Psoas muscle (tissue), 8 donors: Measurements from ENCODE around the gene ATG4D. TPM values are rescaled to one million over a fixed set of nuclear protein-coding genes. Genes with fewer than 3 reads are reported as not detected.
"Not testable (repeated sequence)": the region's sequence is repeated elsewhere in the genome, so short reads cannot be mapped to it uniquely, and the experiment has no call there.

Experiments used
- ATAC-seq, 4 donors: fragments of 200-7000 bp; cut with Tn5 transposase; one replicate each; pipeline ENCODE4 v1.9.1; 2020; ENCODE audit warnings: moderate library complexity in 3 of 4, mild to moderate bottlenecking in 2 of 4
- DNase-seq, 2 donors: peaks; one replicate each; pipeline ENCODE4 v3.0.0-alpha.2; 2020
- H3K27ac ChIP-seq: fragments of 200-600 bp; one replicate; pipeline ENCODE4 v1.8.0; 2022
- H3K27me3 ChIP-seq, 3 donors: fragments of 200-600 bp in 1 of 3; one replicate each; pipeline versions ENCODE4 v1.6.1 to v1.8.0; 2013 to 2022; ENCODE audit warnings: low read length in 2 of 3, mild to moderate bottlenecking in 2 of 3, moderate library complexity in 1 of 3; ENCODE audit not compliant: insufficient read depth in 3 of 3
- H3K36me3 ChIP-seq, 2 donors: fragments of 200-600 bp in 1 of 2; one replicate each; pipeline versions ENCODE4 v1.6.1 to v1.8.0; 2013 to 2022; ENCODE audit warnings: low read depth in 1 of 2, mild to moderate bottlenecking in 1 of 2, moderate library complexity in 1 of 2; ENCODE audit not compliant: insufficient read depth in 1 of 2
- H3K4me1 ChIP-seq: fragments of 200-600 bp; one replicate; pipeline ENCODE4 v1.8.0; 2022
- H3K4me3 ChIP-seq: fragments of 200-600 bp; one replicate; pipeline ENCODE4 v1.8.0; 2022; ENCODE audit warnings: mild to moderate bottlenecking
- H3K9me3 ChIP-seq: fragments of 200-600 bp; one replicate; pipeline ENCODE4 v1.8.0; 2022
- WGBS, 3 donors: extraction: QIAGEN DNeasy Blood & Tissue Kit; methylation state at CpG; one replicate each; pipeline versions ENCODE4 v1.1.6 to v1.1.7; 2013; 5-methylcytosine and 5-hydroxymethylcytosine counted together
- intact Hi-C, 2 donors: fragments of 100-400 bp; cut with DNase I; formaldehyde crosslinking; loops; one replicate each; pipeline versions ENCODE4 v1.11.0 to v1.14.2; 2022
- polyA plus RNA-seq, 3 donors: library from polyadenylated mRNA; stranded (reverse); fragments of 200-250 nt; gene quantifications; one replicate each; pipeline ENCODE4 v1.2.3, GENCODE V29; 2013
- total RNA-seq, 4 donors: library from RNA; stranded (reverse); fragmentation: NEBNext Ultra II Directional in 2 of 4; extraction: Animal tissue kit (Norgen Biotek cat#: 25700) in 2 of 4; gene quantifications; one replicate each; pipeline versions ENCODE4 v1.2.1 to v1.2.4, GENCODE V29; 2021 to 2023
- TF ChIP-seq, protein P1 (sequence below): fragments of 200-600 bp; IDR thresholded peaks from one replicate; pipeline ENCODE4 v1.8.0; 2022; ENCODE audit warnings: antibody characterized with exemption
- donor health status: healthy with polysubstance abuse.
- donor health status: DM: no; HTN: no; CAD: no; lungs with moderate emphysema.
- donor health status: Bipolar disorder and iron deficiency.
- donor health status: healthy.
- donor health status: DM: yes; HTN: yes; CAD: no.
- donor health status: DM: no; HTN: no; CAD: no.
- donor health status: DM: no; HTN: no; CAD: no.
- donor health status: DM: yes; HTN: yes; CAD: no.

Gene ATG4D
- total and polyA plus RNA-seq, 7 donors, result 42.5 to 95.7 (median 65.8) TPM

DNA sequence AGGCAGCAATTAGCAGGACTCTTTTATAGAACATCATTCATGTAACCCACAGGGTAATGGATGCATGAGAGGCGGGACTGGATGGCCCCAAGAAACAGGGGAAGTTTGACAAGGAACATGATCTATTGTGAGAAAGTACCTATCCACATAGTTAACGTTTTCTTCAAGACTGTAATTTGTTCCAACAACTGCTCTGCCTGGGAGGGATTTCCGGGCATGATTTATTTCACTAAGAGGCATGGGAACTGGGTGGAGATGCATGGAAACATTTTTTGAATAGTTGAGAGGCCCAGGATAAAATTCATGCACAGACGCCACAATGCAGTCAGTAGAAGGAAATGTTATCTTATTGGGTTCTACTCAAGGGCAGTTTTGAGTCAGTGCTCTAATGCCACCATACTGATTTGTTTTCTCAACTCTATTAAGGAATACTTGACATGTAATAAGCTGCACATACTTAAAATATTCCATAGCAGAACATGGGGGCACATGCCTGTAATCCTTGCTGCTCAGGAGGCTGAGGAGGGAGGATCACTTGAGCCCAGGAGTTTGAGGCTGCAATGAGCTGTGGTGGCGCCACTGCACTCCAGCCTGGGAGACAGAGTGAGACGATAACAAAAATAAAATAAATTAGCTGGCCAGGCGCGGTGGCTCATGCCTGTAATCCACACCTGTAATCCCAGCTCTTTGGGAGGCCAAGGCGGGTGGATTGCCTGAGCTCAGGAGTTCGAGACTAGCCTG lies 9.9 kb upstream of the ATG4D start:
- no peak overlapping the region for H3K27ac ChIP-seq
- no peaks in the 10 kb centered on the region for H3K36me3 ChIP-seq
- no peaks in the 10 kb centered on the region for H3K9me3 ChIP-seq
- no peak overlapping the region for H3K4me3 ChIP-seq
- DNase-seq, result no peak
- TF ChIP-seq, protein P1, sequence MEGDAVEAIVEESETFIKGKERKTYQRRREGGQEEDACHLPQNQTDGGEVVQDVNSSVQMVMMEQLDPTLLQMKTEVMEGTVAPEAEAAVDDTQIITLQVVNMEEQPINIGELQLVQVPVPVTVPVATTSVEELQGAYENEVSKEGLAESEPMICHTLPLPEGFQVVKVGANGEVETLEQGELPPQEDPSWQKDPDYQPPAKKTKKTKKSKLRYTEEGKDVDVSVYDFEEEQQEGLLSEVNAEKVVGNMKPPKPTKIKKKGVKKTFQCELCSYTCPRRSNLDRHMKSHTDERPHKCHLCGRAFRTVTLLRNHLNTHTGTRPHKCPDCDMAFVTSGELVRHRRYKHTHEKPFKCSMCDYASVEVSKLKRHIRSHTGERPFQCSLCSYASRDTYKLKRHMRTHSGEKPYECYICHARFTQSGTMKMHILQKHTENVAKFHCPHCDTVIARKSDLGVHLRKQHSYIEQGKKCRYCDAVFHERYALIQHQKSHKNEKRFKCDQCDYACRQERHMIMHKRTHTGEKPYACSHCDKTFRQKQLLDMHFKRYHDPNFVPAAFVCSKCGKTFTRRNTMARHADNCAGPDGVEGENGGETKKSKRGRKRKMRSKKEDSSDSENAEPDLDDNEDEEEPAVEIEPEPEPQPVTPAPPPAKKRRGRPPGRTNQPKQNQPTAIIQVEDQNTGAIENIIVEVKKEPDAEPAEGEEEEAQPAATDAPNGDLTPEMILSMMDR, result no peak
- ATAC-seq, result no peak
- intact Hi-C loops, result no loop called here
- H3K4me1 ChIP-seq, result peaks cover 5% of the 10 kb centered on the region
- WGBS, 3 donors, result 66 to 72% (median 70%) methylated on average over 10 of the region's 10 CpGs
- no peaks in the 10 kb centered on the region for H3K27me3 ChIP-seq

DNA sequence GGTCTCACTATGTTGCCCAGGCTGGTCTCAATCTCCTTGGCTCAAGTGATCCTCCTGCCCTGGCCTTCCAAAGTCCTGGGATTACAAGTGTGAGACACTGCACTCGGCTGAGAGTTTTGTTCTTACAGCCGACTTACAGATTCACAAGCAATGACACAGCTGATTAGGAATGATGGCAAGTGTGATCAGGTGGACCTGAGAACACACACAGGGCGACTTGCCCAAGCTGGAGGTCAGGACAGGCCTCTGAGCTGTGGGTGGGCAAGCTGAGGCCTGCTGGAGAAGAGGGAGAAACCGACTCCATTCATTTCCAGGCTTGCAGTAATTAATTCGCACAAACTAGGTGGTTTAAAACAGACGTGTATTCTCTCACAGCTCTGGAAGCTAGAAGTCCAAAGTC lies 8.1 kb upstream of the ATG4D start:
- Histone ChIP-seq H3K4me1 (peaks cover 5% of the 10 kb centered on the region), H3K27ac (no peak overlapping the region), H3K4me3 (no peak overlapping the region), H3K27me3 (no peaks in the 10 kb centered on the region), H3K36me3 (no peaks in the 10 kb centered on the region), H3K9me3 (no peaks in the 10 kb centered on the region)
- TF ChIP-seq, protein P1, result no peak
- DNase-seq (no peak), ATAC-seq (no peak)
- 65 to 78% (median 69%) methylated on average over 6 of the region's 6 CpGs for WGBS, 3 donors
- intact Hi-C loops, result no loop called here

DNA sequence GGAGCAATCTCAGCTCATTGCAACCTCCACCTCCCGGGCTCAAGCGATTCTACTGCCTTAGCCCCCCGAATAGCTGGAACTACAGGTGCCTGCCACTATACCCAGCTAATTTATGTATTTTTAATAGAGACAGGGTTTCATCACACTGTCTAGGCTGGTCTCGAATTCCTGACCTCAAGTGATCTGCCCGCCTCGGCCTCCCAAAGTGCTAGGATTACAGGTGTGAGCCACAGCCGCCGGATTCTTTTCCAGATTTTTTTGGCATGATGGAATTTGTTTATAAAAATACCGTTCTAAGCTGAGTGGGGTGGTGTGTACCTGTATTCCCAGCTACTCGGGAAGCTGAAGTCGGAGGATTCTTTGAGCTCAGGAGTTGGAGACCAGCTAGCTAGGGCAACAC lies 6.0 kb upstream of the ATG4D start:
- peak in 1 of 4 donors; percentile 17 for ATAC-seq
- 35 to 60% (median 37%) methylated on average over 11 of the region's 11 CpGs for WGBS, 3 donors
- Histone ChIP-seq H3K27me3 (no peaks in the 10 kb centered on the region), H3K36me3 (no peaks in the 10 kb centered on the region), H3K27ac (no peak overlapping the region), H3K9me3 (no peaks in the 10 kb centered on the region), H3K4me1 (peaks cover 5% of the 10 kb centered on the region), H3K4me3 (no peak overlapping the region)
- DNase-seq, result no peak
- intact Hi-C loops, result no loop called here
- TF ChIP-seq, protein P1, result no peak

DNA sequence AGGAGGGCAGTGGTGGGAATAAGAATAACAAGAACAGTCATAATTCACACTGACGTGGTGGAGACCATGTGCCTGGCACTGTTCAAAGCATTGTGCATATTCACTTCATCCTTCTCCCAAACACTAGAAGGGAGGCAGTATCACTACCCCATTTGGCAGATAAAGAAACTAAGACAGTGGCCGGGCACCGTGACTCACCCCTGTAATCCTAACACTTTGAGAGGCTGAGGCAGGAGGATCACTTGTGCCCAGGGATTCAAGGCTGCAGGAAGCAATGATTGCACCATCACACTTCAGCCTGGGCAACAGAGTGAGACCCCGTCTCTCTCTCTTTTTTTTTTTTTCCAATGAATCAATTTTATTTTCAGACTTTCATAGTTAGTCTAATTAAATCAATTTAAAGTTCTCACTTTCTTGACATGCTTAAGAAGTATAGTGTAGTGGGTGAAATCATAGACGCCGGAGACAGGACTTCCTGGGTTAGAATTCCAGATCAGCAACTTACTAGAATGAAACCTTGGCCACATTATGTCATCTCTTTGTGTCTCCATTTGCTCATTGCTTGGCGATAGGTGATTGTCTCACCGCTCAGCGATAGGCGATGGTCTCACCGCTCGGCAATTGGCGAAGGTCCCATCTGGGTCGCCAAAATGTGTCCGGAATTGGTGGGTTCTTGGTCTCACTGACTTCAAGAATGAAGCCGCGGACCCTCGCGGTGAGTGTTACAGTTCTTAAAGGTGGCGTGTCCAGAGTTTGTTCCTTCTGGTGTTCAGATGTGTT lies 5.3 kb upstream of the ATG4D start:
- Histone ChIP-seq H3K4me3 (no peak overlapping the region), H3K36me3 (no peaks in the 10 kb centered on the region), H3K4me1 (peaks cover 5% of the 10 kb centered on the region), H3K27ac (no peak overlapping the region), H3K9me3 (no peaks in the 10 kb centered on the region), H3K27me3 (no peaks in the 10 kb centered on the region)
- TF ChIP-seq, protein P1, result no peak
- ATAC-seq, result no peak
- WGBS, 3 donors, result 74 to 78% (median 75%) methylated on average over 20 of the region's 20 CpGs
- DNase-seq, result no peak
- intact Hi-C loops, result no loop called here

DNA sequence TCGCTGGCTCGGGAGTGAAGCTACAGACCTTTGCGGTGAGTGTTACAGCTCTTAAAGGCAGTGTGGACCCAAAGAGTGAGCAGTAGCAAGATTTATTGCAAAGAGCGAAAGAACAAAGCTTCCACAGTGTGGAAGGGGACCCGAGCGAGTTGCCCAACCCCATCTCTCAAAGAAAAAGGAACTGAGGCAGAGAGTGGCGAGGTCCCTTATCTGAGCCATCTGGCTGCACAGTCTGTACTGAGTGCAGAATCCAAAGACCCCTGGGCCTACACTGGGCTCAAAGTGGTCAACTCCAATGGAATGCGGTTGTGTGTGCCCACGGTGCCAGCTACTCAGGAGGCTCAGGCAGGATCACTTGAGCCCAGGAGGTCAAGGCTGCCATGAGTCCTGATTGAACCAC lies 4.7 kb upstream of the ATG4D start:
- DNase-seq, H3K9me3 ChIP-seq, H3K4me1 ChIP-seq, ATAC-seq, H3K4me3 ChIP-seq, H3K36me3 ChIP-seq, H3K27ac ChIP-seq, H3K27me3 ChIP-seq, intact Hi-C loops: not testable (repeated sequence)
- WGBS, 3 donors, result 71 to 79% (median 72%) methylated on average over 6 to 9 of the region's 9 CpGs
